Stimulated activated naive CD8-positive, alpha-beta T cell treated with anti-CD3 and anti-CD28 coated beads, Interleukin-15, Interleukin-2, amounts not matched to agents 100 ng/mL and 50 ng/mL, for 24 hours (primary cell): ENCODE results near the gene CERS2.
A peak's percentile ranks its signal among the peaks of the same experiment; 100 is the strongest.

Experiments
- H3K27ac Mint-ChIP-seq: one replicate; pipeline ENCODE4 v1.8.0; 2021; ENCODE audit warnings: mild to moderate bottlenecking, mixed read lengths
- H3K27me3 Mint-ChIP-seq: one replicate; pipeline ENCODE4 v1.8.0; 2021; ENCODE audit warnings: mixed read lengths
- H3K36me3 Mint-ChIP-seq: one replicate; pipeline ENCODE4 v1.8.0; 2021; ENCODE audit warnings: low read depth, mixed read lengths
- H3K4me1 Mint-ChIP-seq: one replicate; pipeline ENCODE4 v1.8.0; 2021; ENCODE audit warnings: low read depth, mixed read lengths
- H3K4me3 Mint-ChIP-seq: one replicate; pipeline ENCODE4 v1.8.0; 2021; ENCODE audit warnings: mild to moderate bottlenecking, mixed read lengths
- H3K9me3 Mint-ChIP-seq: one replicate; pipeline ENCODE4 v1.8.0; 2021; ENCODE audit warnings: mixed read lengths

The CERS2 gene

DNA sequence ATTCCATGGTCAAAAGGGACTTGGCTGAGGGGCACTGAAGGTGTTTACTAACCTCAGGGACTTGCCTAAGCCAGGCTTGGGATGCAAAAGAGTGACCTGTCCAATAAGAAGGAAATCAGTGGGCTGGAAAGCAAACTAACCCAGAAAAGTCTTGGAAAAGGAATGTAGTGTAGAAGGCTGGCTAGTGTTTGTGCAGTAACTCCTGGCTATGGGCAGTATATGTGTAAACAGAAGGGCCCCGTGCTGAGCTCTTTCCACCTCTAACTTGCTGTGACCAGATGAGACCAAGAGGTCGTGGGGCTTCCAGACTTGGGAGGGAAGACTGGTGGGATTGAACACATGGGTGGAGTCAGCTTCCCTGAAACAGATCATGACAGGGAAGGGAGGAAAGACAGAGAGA is 28.0 kb upstream of the CERS2 start:
- Mint-ChIP-seq H3K4me3 (no peak overlapping the region), H3K36me3 (peaks cover 13% of the 10 kb centered on the region), H3K27me3 (no peaks in the 10 kb centered on the region), H3K9me3 (no peaks in the 10 kb centered on the region), H3K4me1 (peaks cover 78% of the 10 kb centered on the region), H3K27ac (peak overlapping the region; percentile 18)

DNA sequence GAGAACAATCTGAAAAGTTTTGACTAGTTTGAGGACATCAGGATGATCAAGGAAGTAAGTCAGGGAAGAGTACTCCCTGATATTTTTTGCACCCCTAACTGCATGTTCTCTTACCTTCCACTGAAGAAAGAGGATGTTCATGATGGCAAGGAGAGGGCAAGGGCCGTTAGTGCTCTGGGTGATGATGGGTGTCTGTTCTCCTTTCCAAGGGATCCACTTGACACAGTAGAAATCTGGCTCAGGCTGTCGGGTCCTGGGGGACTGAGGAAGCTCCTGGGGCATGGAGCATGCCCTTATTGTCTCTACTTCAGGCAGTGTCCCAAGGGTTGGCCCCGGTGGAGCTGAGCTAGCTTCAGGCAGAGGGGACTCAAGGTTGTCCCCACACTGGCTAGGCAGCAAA is 27.4 kb upstream of the CERS2 start:
- no peaks in the 10 kb centered on the region for H3K27me3 Mint-ChIP-seq
- H3K9me3 Mint-ChIP-seq, result no peaks in the 10 kb centered on the region
- H3K4me3 Mint-ChIP-seq, result no peak overlapping the region
- peak overlapping the region; percentile 63 for H3K27ac Mint-ChIP-seq
- H3K4me1 Mint-ChIP-seq, result peaks cover 73% of the 10 kb centered on the region
- peaks cover 13% of the 10 kb centered on the region for H3K36me3 Mint-ChIP-seq

- peaks cover 68% of the 10 kb centered on the region for H3K4me1 Mint-ChIP-seq
- H3K9me3 Mint-ChIP-seq, result no peaks in the 10 kb centered on the region
- peaks cover 13% of the 10 kb centered on the region for H3K36me3 Mint-ChIP-seq
Measured at GRCh38 chr1:151001602-151002001, 27.0 kb upstream of the CERS2 start.

DNA sequence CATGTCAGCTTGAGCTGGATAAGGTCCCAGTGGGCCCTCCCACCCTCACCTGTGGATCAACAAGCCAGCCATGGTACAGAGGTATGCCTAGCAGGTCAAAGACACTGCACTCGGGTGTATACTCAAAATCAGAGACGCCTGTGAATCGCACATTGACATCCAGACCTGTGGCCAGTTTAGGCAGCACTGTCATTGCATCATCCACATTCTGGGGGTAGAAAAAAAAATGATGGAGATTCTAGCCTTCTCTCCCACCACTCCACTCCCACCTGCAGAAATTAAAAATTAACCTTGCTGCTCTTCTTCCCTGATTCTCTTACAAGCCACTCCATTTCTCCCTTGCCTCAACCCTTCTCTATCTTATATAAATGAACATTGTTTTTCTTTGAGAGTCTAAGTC is 25.8 kb upstream of the CERS2 start:
- Mint-ChIP-seq H3K27me3 (no peaks in the 10 kb centered on the region), H3K9me3 (no peaks in the 10 kb centered on the region), H3K4me3 (no peak overlapping the region), H3K4me1 (peaks cover 57% of the 10 kb centered on the region), H3K36me3 (peaks cover 13% of the 10 kb centered on the region), H3K27ac (peak overlapping the region; percentile 2)

More at GRCh38 chr1:151001602-151002001, 27.0 kb upstream of the CERS2 start:
- no peak overlapping the region for H3K4me3 Mint-ChIP-seq
- H3K27ac Mint-ChIP-seq, result peak overlapping the region; percentile 63
- H3K27me3 Mint-ChIP-seq, result no peaks in the 10 kb centered on the region

- H3K4me3 Mint-ChIP-seq, result no peak overlapping the region
- H3K9me3 Mint-ChIP-seq, result no peaks in the 10 kb centered on the region
- H3K36me3 Mint-ChIP-seq, result peaks cover 13% of the 10 kb centered on the region
- no peak overlapping the region for H3K27ac Mint-ChIP-seq
- peaks cover 52% of the 10 kb centered on the region for H3K4me1 Mint-ChIP-seq
- no peaks in the 10 kb centered on the region for H3K27me3 Mint-ChIP-seq
Measured at GRCh38 chr1:150999926-151000325, 25.3 kb upstream of the CERS2 start.

DNA sequence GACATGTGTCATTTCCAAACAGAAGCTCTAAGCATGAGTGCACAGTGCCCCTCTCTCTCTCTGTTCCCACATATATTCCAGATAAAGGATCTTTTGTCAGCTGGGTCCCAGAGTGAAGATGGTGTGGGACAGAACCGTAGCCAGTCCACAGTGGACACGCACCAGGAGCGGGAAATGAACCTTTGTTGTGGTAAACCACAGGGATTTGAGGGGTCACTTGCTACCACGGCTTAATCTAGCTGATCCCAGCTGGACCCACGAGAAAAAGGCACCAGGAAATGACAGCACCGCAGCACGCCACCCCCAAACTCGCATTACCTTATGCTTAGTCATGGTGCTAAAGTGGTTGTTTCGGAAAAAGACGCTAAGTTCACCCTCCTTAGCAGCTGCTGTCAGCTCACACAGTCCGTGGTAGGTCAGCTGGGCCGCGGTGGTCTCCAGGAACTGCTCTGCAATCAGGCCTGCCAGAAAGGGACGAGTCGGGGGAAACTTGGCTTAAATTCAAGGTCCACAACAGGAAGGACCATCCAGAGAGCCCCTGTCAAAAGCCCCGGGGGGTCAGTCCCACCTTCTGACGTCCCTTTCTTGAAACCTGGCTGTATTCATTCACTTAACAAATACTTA is 24.5 kb upstream of the CERS2 start:
- Mint-ChIP-seq H3K4me3 (no peak overlapping the region), H3K9me3 (no peaks in the 10 kb centered on the region), H3K27ac (peak overlapping the region; percentile 26), H3K36me3 (peaks cover 13% of the 10 kb centered on the region), H3K4me1 (peaks cover 45% of the 10 kb centered on the region), H3K27me3 (no peaks in the 10 kb centered on the region)

- peaks cover 13% of the 10 kb centered on the region for H3K36me3 Mint-ChIP-seq
- H3K4me1 Mint-ChIP-seq, result peaks cover 33% of the 10 kb centered on the region
- no peak overlapping the region for H3K27ac Mint-ChIP-seq
- H3K27me3 Mint-ChIP-seq, result no peaks in the 10 kb centered on the region
- H3K9me3 Mint-ChIP-seq, result no peaks in the 10 kb centered on the region
- no peak overlapping the region for H3K4me3 Mint-ChIP-seq
Measured at GRCh38 chr1:150997949-150998348, 23.3 kb upstream of the CERS2 start.

GRCh38 chr1:150997126-150997872 is 22.7 kb upstream of the CERS2 start:
- H3K27me3 Mint-ChIP-seq, result no peaks in the 10 kb centered on the region
- no peaks in the 10 kb centered on the region for H3K9me3 Mint-ChIP-seq
- H3K27ac Mint-ChIP-seq, result no peak overlapping the region
- peaks cover 13% of the 10 kb centered on the region for H3K36me3 Mint-ChIP-seq
- H3K4me1 Mint-ChIP-seq, result peaks cover 27% of the 10 kb centered on the region
- no peak overlapping the region for H3K4me3 Mint-ChIP-seq

DNA sequence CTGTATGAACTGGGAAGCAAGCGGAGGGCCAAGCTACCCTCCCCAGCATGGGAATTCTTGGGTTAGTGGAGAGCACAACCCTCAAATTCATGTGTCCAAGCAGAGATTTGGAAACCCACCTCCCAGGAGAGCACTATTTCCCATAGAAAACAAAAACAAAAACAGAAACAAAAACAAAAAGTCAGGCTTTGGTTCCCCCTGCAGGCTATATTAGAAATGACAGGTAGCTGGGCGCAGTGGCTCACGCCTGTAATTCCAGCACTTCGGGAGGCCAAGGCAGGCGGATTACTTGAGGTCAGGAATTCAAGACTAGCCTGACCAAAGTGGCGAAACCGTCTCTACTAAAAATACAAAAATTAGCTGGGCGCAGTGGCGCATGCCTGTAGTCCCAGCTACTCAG is 21.3 kb upstream of the CERS2 start:
- Mint-ChIP-seq H3K4me1 (peaks cover 19% of the 10 kb centered on the region), H3K4me3 (no peak overlapping the region), H3K36me3 (peaks cover 7% of the 10 kb centered on the region), H3K27ac (peak overlapping the region; percentile 45), H3K27me3 (no peaks in the 10 kb centered on the region), H3K9me3 (no peaks in the 10 kb centered on the region)

- Mint-ChIP-seq H3K4me3 (no peak overlapping the region), H3K9me3 (no peaks in the 10 kb centered on the region), H3K27ac (peak overlapping the region; percentile 45), H3K36me3 (peaks cover 4% of the 10 kb centered on the region), H3K4me1 (peaks cover 16% of the 10 kb centered on the region), H3K27me3 (no peaks in the 10 kb centered on the region)
Measured at GRCh38 chr1:150995460-150995859, 20.8 kb upstream of the CERS2 start.

DNA sequence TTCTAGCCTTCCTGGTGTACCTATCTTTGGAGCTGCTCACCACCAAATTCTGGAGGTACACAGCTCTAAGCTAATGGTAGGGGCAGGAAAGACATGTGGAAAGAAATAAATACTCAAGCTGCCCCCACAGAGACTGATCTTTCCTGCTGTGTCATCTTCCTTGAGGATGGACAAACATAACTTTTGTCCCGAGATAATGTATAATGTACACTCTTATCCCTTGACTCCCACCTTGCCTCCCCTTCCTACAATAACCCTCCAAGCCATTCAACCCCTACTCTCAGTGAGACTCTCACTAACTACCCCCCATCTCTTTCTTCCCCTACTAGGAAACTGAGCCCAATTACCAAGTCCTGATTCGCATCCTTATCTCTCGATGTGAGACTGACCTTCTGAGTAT is 19.6 kb upstream of the CERS2 start:
- H3K36me3 Mint-ChIP-seq, result no peaks in the 10 kb centered on the region
- H3K27ac Mint-ChIP-seq, result no peak overlapping the region
- H3K27me3 Mint-ChIP-seq, result no peaks in the 10 kb centered on the region
- no peak overlapping the region for H3K4me3 Mint-ChIP-seq
- H3K4me1 Mint-ChIP-seq, result peaks cover 5% of the 10 kb centered on the region
- no peaks in the 10 kb centered on the region for H3K9me3 Mint-ChIP-seq

GRCh38 chr1:150992626-150993025 is 18.0 kb upstream of the CERS2 start:
- H3K36me3 Mint-ChIP-seq, result no peaks in the 10 kb centered on the region
- no peaks in the 10 kb centered on the region for H3K9me3 Mint-ChIP-seq
- H3K4me3 Mint-ChIP-seq, result no peak overlapping the region
- H3K4me1 Mint-ChIP-seq, result no peaks in the 10 kb centered on the region
- H3K27ac Mint-ChIP-seq, result no peak overlapping the region
- no peaks in the 10 kb centered on the region for H3K27me3 Mint-ChIP-seq

- Mint-ChIP-seq H3K4me3 (no peak overlapping the region), H3K9me3 (no peaks in the 10 kb centered on the region), H3K4me1 (no peaks in the 10 kb centered on the region), H3K27ac (no peak overlapping the region), H3K36me3 (no peaks in the 10 kb centered on the region), H3K27me3 (no peaks in the 10 kb centered on the region)
Measured at GRCh38 chr1:150987924-150988323, 13.3 kb upstream of the CERS2 start.

GRCh38 chr1:150985179-150985825 is 10.7 kb upstream of the CERS2 start:
- no peak overlapping the region for H3K27ac Mint-ChIP-seq
- H3K36me3 Mint-ChIP-seq, result no peaks in the 10 kb centered on the region
- no peaks in the 10 kb centered on the region for H3K27me3 Mint-ChIP-seq
- H3K9me3 Mint-ChIP-seq, result no peaks in the 10 kb centered on the region
- no peaks in the 10 kb centered on the region for H3K4me1 Mint-ChIP-seq
- no peak overlapping the region for H3K4me3 Mint-ChIP-seq
